Peyer's patch (tissue), 4 donors: Measurements from ENCODE around the gene RASAL2.

Experiments
- POLR2A ChIP-seq, 2 donors: fragments of 450-650 bp; IDR thresholded peaks; one replicate each; pipeline ENCODE4 v1.5.1; 2017; ENCODE audit warnings: antibody characterized with exemption in 2 of 2, mild to moderate bottlenecking in 2 of 2, moderate library complexity in 2 of 2
- TF ChIP-seq, protein P1 (sequence below), 6 experiments: fragments of 450-650 bp in 4 of 6; fragments of 200-600 bp in 2 of 6; sonication (generic) in 1 of 6; IDR thresholded peaks; one replicate each; pipeline ENCODE4 v1.5.1; 2017 to 2019; ENCODE audit warnings: antibody characterized with exemption in 6 of 6, mild to moderate bottlenecking in 3 of 6, moderate library complexity in 1 of 6

DNA sequence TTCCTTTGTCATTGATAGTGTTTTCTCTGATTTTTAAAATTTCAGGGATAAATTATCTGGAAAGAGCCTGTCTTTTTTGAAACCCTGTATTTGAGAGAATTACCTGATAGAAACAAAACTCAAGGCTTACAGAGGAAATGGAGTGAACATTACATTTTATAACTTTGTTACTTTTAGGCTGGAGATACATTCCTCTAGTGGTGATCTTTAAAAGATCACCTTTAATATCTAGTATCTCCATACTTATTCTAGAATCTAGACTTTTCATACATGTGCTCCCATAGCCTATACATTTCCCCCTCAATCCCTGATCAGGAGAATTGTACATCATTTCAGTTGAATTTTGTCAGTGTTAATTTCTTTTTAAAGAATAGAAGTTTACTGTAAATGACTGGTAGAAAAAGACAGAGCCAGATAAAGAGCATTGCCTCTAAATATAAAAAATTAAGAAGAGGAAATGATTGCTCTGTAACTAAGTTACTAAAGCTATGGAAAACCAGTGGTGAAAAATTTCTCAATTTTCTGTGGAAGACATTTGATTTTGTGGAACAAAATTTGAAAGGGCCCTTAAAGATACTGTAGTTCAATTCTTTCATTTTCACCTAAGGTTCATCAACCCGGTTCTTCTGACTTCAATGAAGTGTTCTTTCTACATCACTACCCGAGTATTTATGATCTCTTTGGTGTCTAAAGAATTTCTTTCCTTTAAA, 33.7 kb downstream of the RASAL2 start:
- no peak for TF ChIP-seq POLR2A (IDR thresholded peaks at IDR 0.05)
- TF ChIP-seq, protein P1, sequence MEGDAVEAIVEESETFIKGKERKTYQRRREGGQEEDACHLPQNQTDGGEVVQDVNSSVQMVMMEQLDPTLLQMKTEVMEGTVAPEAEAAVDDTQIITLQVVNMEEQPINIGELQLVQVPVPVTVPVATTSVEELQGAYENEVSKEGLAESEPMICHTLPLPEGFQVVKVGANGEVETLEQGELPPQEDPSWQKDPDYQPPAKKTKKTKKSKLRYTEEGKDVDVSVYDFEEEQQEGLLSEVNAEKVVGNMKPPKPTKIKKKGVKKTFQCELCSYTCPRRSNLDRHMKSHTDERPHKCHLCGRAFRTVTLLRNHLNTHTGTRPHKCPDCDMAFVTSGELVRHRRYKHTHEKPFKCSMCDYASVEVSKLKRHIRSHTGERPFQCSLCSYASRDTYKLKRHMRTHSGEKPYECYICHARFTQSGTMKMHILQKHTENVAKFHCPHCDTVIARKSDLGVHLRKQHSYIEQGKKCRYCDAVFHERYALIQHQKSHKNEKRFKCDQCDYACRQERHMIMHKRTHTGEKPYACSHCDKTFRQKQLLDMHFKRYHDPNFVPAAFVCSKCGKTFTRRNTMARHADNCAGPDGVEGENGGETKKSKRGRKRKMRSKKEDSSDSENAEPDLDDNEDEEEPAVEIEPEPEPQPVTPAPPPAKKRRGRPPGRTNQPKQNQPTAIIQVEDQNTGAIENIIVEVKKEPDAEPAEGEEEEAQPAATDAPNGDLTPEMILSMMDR (IDR thresholded peaks at IDR 0.05), result no peak
